CD14-positive monocyte (primary cell): ENCODE measurements around the gene CENPU. TPM values are rescaled to one million over a fixed set of nuclear protein-coding genes. Genes with fewer than 3 reads are reported as not detected.

ENCODE experiments used
- DNase-seq, 3 donors: peaks; one replicate each; pipeline ENCODE4 v3.0.0-alpha.2; 2011 to 2022
- H2AFZ ChIP-seq: 2 replicates; pipeline ENCODE4 v1.6.0; 2012; ENCODE audit warnings: mild to moderate bottlenecking, low read depth, low read length, inconsistent platforms; ENCODE audit not compliant: insufficient read depth, poor library complexity, severe bottlenecking
- H3K27ac ChIP-seq, 2 donors: 1 replicate in 1 of 2; 2 replicates in 1 of 2; pipeline ENCODE4 v1.5.1; 2012 to 2013; ENCODE audit warnings: low read length in 2 of 2, control low read depth in 1 of 2, inconsistent platforms in 1 of 2, low read depth in 1 of 2, mild to moderate bottlenecking in 1 of 2
- H3K27me3 ChIP-seq, 2 donors: one replicate each; pipeline versions ENCODE4 v1.6.0 to v1.6.1; 2011 to 2013; ENCODE audit warnings: low read length in 2 of 2; ENCODE audit not compliant: control insufficient read depth in 2 of 2, insufficient read depth in 2 of 2
- H3K36me3 ChIP-seq, 2 donors: replicated peaks in 1 of 2; 1 replicate in 1 of 2; 2 replicates in 1 of 2; pipeline versions ENCODE4 v1.5.1 to v1.6.1; 2012 to 2013; ENCODE audit warnings: low read length in 2 of 2, control low read depth in 1 of 2, inconsistent platforms in 1 of 2, mild to moderate bottlenecking in 1 of 2; ENCODE audit not compliant: insufficient read depth in 2 of 2, control insufficient read depth in 1 of 2
- H3K4me1 ChIP-seq, 2 donors: 1 replicate in 1 of 2; 2 replicates in 1 of 2; pipeline versions ENCODE4 v1.5.1 to v1.6.1; 2012 to 2013; ENCODE audit warnings: low read length in 2 of 2, control low read depth in 1 of 2, inconsistent platforms in 1 of 2, mild to moderate bottlenecking in 1 of 2, moderate library complexity in 1 of 2; ENCODE audit not compliant: insufficient read depth in 2 of 2, control insufficient read depth in 1 of 2
- H3K4me2 ChIP-seq: replicated peaks from 2 replicates; pipeline ENCODE3; 2012; ENCODE audit warnings: low read length, moderate library complexity, mild to moderate bottlenecking; ENCODE audit not compliant: poor library complexity, severe bottlenecking; ENCODE audit errors: extremely low read depth
- H3K4me3 ChIP-seq, 3 experiments: fragments of 200-600 bp in 1 of 3; sonication (generic) in 1 of 3; replicated peaks in 1 of 3; 1 replicate in 2 of 3; 2 replicates in 1 of 3; pipeline ENCODE4 v1.5.1; 2011 to 2013; ENCODE audit warnings: low read length in 3 of 3, mild to moderate bottlenecking in 3 of 3, control low read depth in 2 of 3, low read depth in 2 of 3, inconsistent platforms in 1 of 3, moderate library complexity in 1 of 3
- H3K79me2 ChIP-seq: 2 replicates; pipeline ENCODE4 v1.6.0; 2012; ENCODE audit warnings: mild to moderate bottlenecking, control low read depth, inconsistent platforms, low read length, moderate library complexity; ENCODE audit not compliant: insufficient read depth
- H3K9ac ChIP-seq: 2 replicates; pipeline ENCODE4 v1.6.0; 2017; ENCODE audit warnings: low read length, mild to moderate bottlenecking; ENCODE audit not compliant: insufficient read depth, poor library complexity, severe bottlenecking
- H3K9me3 ChIP-seq, 2 donors: replicated peaks in 1 of 2; 1 replicate in 1 of 2; 2 replicates in 1 of 2; pipeline versions ENCODE4 v1.5.1 to v1.6.1; 2012 to 2013; ENCODE audit warnings: low read length in 2 of 2, control low read depth in 1 of 2; ENCODE audit not compliant: control insufficient read depth in 1 of 2, insufficient read depth in 1 of 2
- H4K20me1 ChIP-seq: 2 replicates; pipeline ENCODE4 v1.6.0; 2012; ENCODE audit warnings: mild to moderate bottlenecking, low read length, control low read depth, moderate library complexity; ENCODE audit not compliant: insufficient read depth
- H3K27ac Mint-ChIP-seq, 7 donors: one replicate each; pipeline ENCODE4 v1.8.0; 2020; ENCODE audit warnings: mild to moderate bottlenecking in 7 of 7, mixed read lengths in 7 of 7, moderate library complexity in 6 of 7, inconsistent platforms in 2 of 7
- H3K27me3 Mint-ChIP-seq, 3 donors: one replicate each; pipeline ENCODE4 v1.8.0; 2021 to 2022; ENCODE audit warnings: low read depth in 3 of 3, mild to moderate bottlenecking in 3 of 3, mixed read lengths in 3 of 3, moderate library complexity in 3 of 3, inconsistent platforms in 1 of 3
- H3K36me3 Mint-ChIP-seq, 2 donors: one replicate each; pipeline ENCODE4 v1.8.0; 2020; ENCODE audit warnings: mixed read lengths in 2 of 2, inconsistent platforms in 1 of 2, mild to moderate bottlenecking in 1 of 2
- H3K4me1 Mint-ChIP-seq: one replicate; pipeline ENCODE4 v1.8.0; 2020; ENCODE audit warnings: mild to moderate bottlenecking, mixed read lengths
- H3K4me3 Mint-ChIP-seq, 2 donors: one replicate each; pipeline ENCODE4 v1.8.0; 2020; ENCODE audit warnings: mild to moderate bottlenecking in 2 of 2, mixed read lengths in 2 of 2, moderate library complexity in 1 of 2
- H3K9me3 Mint-ChIP-seq, 7 donors: one replicate each; pipeline ENCODE4 v1.8.0; 2020 to 2022; ENCODE audit warnings: mixed read lengths in 7 of 7, mild to moderate bottlenecking in 6 of 7, moderate library complexity in 6 of 7, inconsistent platforms in 2 of 7
- WGBS: methylation state at CpG from one replicate; pipeline ENCODE4 v1.1.5; 2013; ENCODE audit warnings: missing lambda C conversion rate; ENCODE audit not compliant: insufficient coverage; 5-methylcytosine and 5-hydroxymethylcytosine counted together
- intact Hi-C, 2 donors: fragments of 100-400 bp; cut with micrococcal nuclease; formaldehyde crosslinking; loops; one replicate each; pipeline versions ENCODE4 v1.15.0 to v1.15.1; 2023
- polyA plus RNA-seq, 3 donors: library from polyadenylated mRNA; depleted of rRNA in 1 of 3; unstranded in 2 of 3; stranded (reverse) in 1 of 3; fragments of 300-500 nt in 2 of 3; fragments of >200 nt in 1 of 3; fragmentation: Illumina TruSeq in 2 of 3; gene quantifications; 1 replicate in 2 of 3; 2 replicates in 1 of 3; pipeline ENCODE4 v1.2.3, GENCODE V29; 2012 to 2021
- TF ChIP-seq, protein P1 (sequence below): fragments of 200-600 bp; IDR thresholded peaks from one replicate; pipeline ENCODE4 v1.8.0; 2022; ENCODE audit warnings: antibody characterized with exemption, mild to moderate bottlenecking

CENPU gene
- polyA plus RNA-seq, 3 donors, result 1.2 to 1.6 (median 1.5) TPM

DNA sequence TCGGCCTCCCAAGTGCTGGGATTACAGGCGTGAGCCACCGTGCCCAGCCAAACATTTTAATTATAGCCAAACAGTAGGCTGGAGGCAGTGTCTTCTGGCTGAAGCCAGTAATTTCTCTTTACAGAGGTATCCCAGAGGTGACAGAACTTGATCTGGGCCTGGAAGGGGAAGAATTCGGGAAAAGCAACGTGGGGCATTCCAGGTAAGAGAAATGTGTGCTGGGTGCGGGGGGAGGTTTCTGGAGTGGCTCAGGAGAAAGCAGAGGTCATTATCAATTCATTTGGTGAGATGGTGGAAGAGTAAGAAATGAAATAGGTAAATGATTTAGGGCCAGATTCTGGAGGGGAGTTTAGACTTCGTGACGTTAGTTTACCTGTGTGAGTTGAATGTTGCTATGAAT, 82.0 kb downstream of the CENPU start:
- H3K4me2 ChIP-seq, result no peak overlapping the region
- intact Hi-C loops, result loop anchor here in 1 of 2 donors (10.0 kb wide), 1 partner anchor 1147 kb away; the partner anchor contains the start of gene ING2
- DNase-seq, result no peak
- TF ChIP-seq, protein P1, sequence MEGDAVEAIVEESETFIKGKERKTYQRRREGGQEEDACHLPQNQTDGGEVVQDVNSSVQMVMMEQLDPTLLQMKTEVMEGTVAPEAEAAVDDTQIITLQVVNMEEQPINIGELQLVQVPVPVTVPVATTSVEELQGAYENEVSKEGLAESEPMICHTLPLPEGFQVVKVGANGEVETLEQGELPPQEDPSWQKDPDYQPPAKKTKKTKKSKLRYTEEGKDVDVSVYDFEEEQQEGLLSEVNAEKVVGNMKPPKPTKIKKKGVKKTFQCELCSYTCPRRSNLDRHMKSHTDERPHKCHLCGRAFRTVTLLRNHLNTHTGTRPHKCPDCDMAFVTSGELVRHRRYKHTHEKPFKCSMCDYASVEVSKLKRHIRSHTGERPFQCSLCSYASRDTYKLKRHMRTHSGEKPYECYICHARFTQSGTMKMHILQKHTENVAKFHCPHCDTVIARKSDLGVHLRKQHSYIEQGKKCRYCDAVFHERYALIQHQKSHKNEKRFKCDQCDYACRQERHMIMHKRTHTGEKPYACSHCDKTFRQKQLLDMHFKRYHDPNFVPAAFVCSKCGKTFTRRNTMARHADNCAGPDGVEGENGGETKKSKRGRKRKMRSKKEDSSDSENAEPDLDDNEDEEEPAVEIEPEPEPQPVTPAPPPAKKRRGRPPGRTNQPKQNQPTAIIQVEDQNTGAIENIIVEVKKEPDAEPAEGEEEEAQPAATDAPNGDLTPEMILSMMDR, result no peak
- H3K79me2 ChIP-seq, result peaks cover 42% of the 10 kb centered on the region
- peaks cover 31 to 51% of the 10 kb centered on the region in 2 donors for H3K4me1 ChIP-seq
- peaks cover 0 to 1% (median 0%) of the 10 kb centered on the region in 3 donors for H3K27me3 Mint-ChIP-seq
- no peak overlapping the region for H2AFZ ChIP-seq
- no peak overlapping the region for H3K4me3 ChIP-seq
- peak overlapping the region in 5 of 7 donors; percentile 15 to 75 (median 62) for H3K27ac Mint-ChIP-seq
- WGBS, result 95% methylated on average over 5 of the region's 8 CpGs
- peaks cover 8 to 9% of the 10 kb centered on the region in 2 donors for H3K36me3 Mint-ChIP-seq
- peaks cover 0 to 2% of the 10 kb centered on the region in 2 donors for H3K36me3 ChIP-seq
- no peak overlapping the region for H3K9ac ChIP-seq
- H3K27ac ChIP-seq, result no peak overlapping the region
- no peak overlapping the region for H3K4me3 Mint-ChIP-seq
- H3K9me3 ChIP-seq, result no peaks in the 10 kb centered on the region
- H4K20me1 ChIP-seq, result peaks cover 13% of the 10 kb centered on the region
- no peaks in the 10 kb centered on the region for H3K27me3 ChIP-seq
- no peaks in the 10 kb centered on the region for H3K9me3 Mint-ChIP-seq
- H3K4me1 Mint-ChIP-seq, result peaks cover 47% of the 10 kb centered on the region

DNA sequence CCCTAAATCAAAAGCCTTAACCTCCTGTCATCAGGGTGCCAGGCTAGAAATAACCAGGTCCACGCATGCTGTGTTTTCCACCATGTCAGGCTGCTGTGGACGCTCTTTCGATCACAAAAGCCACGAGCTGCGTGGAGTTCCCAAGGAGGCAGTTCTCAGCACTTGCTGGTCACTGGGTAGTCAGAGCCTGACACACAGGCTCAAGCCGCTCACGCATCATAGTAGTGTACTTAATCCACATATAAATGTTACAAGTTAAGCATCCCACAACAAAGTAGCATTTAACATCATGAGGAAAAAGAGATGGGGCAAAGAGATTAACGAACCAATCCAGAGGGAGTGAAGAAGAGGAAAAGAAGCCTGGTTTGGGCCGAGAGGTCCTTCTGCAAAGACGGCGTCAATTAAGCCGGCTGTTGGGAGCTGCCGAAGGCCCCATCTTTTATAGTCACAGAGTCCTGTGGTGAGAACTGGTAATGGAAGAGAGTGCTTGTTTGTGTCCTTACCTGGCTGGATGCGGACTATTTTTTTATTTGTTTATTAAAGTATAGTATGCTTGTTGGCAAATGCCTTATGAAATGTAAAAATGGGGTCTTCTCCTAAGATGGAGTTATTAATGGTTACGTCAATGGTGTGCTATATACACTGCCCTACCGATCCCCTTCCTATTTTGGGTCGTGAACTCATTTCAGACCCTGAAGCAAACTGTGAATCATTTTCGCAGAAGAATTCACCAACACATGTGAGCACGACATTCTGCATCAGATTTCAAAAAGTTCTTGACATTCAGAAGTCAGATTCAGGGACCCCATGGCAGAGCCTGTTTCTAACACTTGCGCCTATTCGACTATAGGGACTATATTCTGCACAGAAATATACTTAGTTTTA, 83.7 kb downstream of the CENPU start:
- Histone ChIP-seq H2AFZ (peak overlapping the region; percentile 99), H3K27ac (peak overlapping the region; percentile 69 to 87), H3K9ac (peak overlapping the region; percentile 76), H3K9me3 (no peaks in the 10 kb centered on the region), H3K4me2 (peak overlapping the region; percentile 86), H3K36me3 (peaks cover 6 to 18% of the 10 kb centered on the region in 2 donors), H3K4me1 (peaks cover 21 to 41% of the 10 kb centered on the region in 2 donors), H3K4me3 (peak overlapping the region; percentile 89 to 91 (median 89)), H3K27me3 (no peaks in the 10 kb centered on the region), H3K79me2 (peaks cover 59% of the 10 kb centered on the region), H4K20me1 (peaks cover 20% of the 10 kb centered on the region)
- TF ChIP-seq, protein P1, result no peak
- WGBS, result 22% methylated on average over 12 of the region's 21 CpGs
- Mint-ChIP-seq H3K27me3 (peaks cover 0 to 1% (median 0%) of the 10 kb centered on the region in 3 donors), H3K9me3 (no peaks in the 10 kb centered on the region), H3K36me3 (peaks cover 16 to 18% of the 10 kb centered on the region in 2 donors), H3K4me3 (peak overlapping the region; percentile 87 to 94), H3K27ac (peak overlapping the region; percentile 84 to 94 (median 91)), H3K4me1 (peaks cover 50% of the 10 kb centered on the region)
- peak in 2 of 3 donors; percentile 23 to 69 for DNase-seq
- intact Hi-C loops, result loop anchor here (5.0 to 10.0 kb wide), 3 partner anchors 82 to 1145 kb away; partner anchors contain the start of genes CENPU (in 2 of the 2) and ING2 (in 1 of the 2)
